Measurements from ENCODE around the gene FERD3L. TPM values are rescaled to one million over a fixed set of nuclear protein-coding genes. Genes with fewer than 3 reads are reported as not detected.

FERD3L gene
- total and polyA plus RNA-seq, 2 of the 8 experiments (the other 6 are each of a cell fraction or from before 2014, with no cell fraction given) = not detected

DNA sequence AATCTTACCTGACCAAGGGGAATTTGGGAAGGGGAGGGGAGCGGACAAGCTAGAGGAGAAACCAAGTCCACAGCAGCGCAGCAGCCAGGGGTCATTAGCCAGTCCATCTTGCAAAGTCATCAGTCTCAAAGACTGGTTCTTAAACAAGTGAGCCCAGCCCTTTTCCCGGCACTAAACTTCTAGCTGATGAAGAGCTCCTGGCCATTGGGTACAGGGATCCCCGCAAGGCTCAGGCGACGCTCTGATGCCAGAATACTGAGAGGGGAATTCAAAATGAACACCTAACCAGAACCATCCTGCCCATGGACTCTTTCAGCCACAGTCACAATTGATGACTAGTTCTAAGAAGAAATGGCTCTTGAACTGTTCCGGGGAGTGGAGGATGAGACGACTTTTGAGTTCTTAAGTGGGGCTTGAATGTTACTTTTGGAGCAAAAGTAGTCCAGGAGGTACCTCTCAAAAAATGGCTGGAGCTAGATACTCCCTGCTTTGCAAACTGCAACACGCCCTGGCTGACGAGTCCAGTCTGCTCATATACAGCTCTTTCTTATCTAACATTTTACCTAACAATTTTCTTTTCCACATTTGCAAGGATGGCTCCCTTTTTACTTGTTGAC lies 25.2 kb downstream of the FERD3L start:
- no peaks in the 10 kb centered on the region for H3K9me3 ChIP-seq (ENCODE audit: insufficient read depth in 2 of 2, low read depth in 1 of 2, low read length in 1 of 2)
- no peak overlapping the region for H3K18ac ChIP-seq (ENCODE audit: extremely low read depth, low read length)
- no peak overlapping the region for H2BK15ac ChIP-seq (ENCODE audit: low read length)
- H2BK20ac ChIP-seq (ENCODE audit: low read length) = no peak overlapping the region
- H3K23ac ChIP-seq (ENCODE audit: insufficient read length) = no peak overlapping the region
- H3K14ac ChIP-seq (ENCODE audit: insufficient read length) = no peak overlapping the region
- H3K4me1 ChIP-seq (replicated peaks in 1 of 4; ENCODE audit: control insufficient read depth in 3 of 4, insufficient read depth in 4 of 4, low read length in 3 of 4) = peaks cover 5 to 17% (median 14%) of the 10 kb centered on the region in 4 experiments
- 9% methylated on average over 10 of the region's 10 CpGs; no CpG with 5 or more reads in 1 of the 2 experiments for WGBS, 2 experiments (ENCODE audit: extremely low coverage in 1 of 2, insufficient coverage in 1 of 2, insufficient read length in 1 of 2, insufficient replicate concordance in 2 of 2, low coverage in 1 of 2, low lambda C conversion rate in 2 of 2, missing lambda C conversion rate in 1 of 2)
- H2BK5ac ChIP-seq (ENCODE audit: low read depth, low read length) = no peak overlapping the region
- H2BK12ac ChIP-seq (ENCODE audit: low read depth, low read length) = no peak overlapping the region
- H4K20me1 ChIP-seq (replicated peaks in 1 of 2; ENCODE audit: control insufficient read depth in 1 of 2, insufficient read depth in 2 of 2, low read length in 2 of 2) = peaks cover 0 to 7% of the 10 kb centered on the region in 2 experiments
- H3K79me2 ChIP-seq (ENCODE audit: control insufficient read depth in 1 of 2, insufficient read depth in 2 of 2, low read length in 2 of 2) = no peaks in the 10 kb centered on the region
- peaks cover 15% of the 10 kb centered on the region; the same call in 1 of the 2 replicates for H3K23me2 ChIP-seq (ENCODE audit: low read depth, low read length)
- no peak overlapping the region for H2BK120ac ChIP-seq (replicated peaks; ENCODE audit: low read depth, low read length)
- no peak overlapping the region for H3K56ac ChIP-seq (replicated peaks; ENCODE audit: insufficient read length, low read depth, low read length)
- H2AK5ac ChIP-seq (ENCODE audit: low read depth, low read length) = no peak overlapping the region
- TF ChIP-seq MAFK (IDR thresholded peaks at IDR 0.05; ENCODE audit: low read depth, low read length) (0 out of 2 replicates have a peak, but pooled peaks have one; percentile 25), GABPA (IDR thresholded peaks at IDR 0.05; ENCODE audit: borderline replicate concordance, insufficient read depth, low read length) (no peak), RNF2 (IDR thresholded peaks at IDR 0.05; ENCODE audit: borderline replicate concordance, low read depth, low read length, missing control alignments, poor library complexity, severe bottlenecking) (peak; percentile 87), KDM1A (IDR thresholded peaks at IDR 0.05; ENCODE audit: borderline replicate concordance, low read length) (no peak), SUZ12 (IDR thresholded peaks at IDR 0.05; ENCODE audit: low read length) (peak; percentile 64), EZH2 (IDR thresholded peaks at IDR 0.05; ENCODE audit: low read depth, low read length, severe bottlenecking) (peak; percentile 58)
- TF ChIP-seq, protein P1, sequence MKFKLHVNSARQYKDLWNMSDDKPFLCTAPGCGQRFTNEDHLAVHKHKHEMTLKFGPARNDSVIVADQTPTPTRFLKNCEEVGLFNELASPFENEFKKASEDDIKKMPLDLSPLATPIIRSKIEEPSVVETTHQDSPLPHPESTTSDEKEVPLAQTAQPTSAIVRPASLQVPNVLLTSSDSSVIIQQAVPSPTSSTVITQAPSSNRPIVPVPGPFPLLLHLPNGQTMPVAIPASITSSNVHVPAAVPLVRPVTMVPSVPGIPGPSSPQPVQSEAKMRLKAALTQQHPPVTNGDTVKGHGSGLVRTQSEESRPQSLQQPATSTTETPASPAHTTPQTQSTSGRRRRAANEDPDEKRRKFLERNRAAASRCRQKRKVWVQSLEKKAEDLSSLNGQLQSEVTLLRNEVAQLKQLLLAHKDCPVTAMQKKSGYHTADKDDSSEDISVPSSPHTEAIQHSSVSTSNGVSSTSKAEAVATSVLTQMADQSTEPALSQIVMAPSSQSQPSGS (IDR thresholded peaks at IDR 0.05; ENCODE audit: low read length) = no peak
- CTCF ChIA-PET (ENCODE audit: partially characterized antibody) = interaction anchor here (0.6 to 8.2 kb wide), 10 partner anchors 11 to 338 kb away, joined by 3 to 72 read pairs (median 6); partner anchors contain the start of gene FERD3L
- H3K27ac ChIP-seq (ENCODE audit: low read depth, low read length) = no peak overlapping the region
- H3K4ac ChIP-seq (replicated peaks; ENCODE audit: insufficient read length, low read depth, low read length) = no peak overlapping the region
- H4K5ac ChIP-seq (ENCODE audit: insufficient read length, low read depth, low read length) = no peak overlapping the region
- peaks cover 45 to 67% (median 59%) of the 10 kb centered on the region in 4 experiments for H3K27me3 ChIP-seq (replicated peaks in 1 of 4; ENCODE audit: control insufficient read depth in 3 of 4, extremely low read depth in 1 of 4, insufficient read depth in 3 of 4, low read length in 3 of 4)
- no peaks in the 10 kb centered on the region for H3K36me3 ChIP-seq (ENCODE audit: control insufficient read depth in 2 of 4, insufficient read depth in 4 of 4, low read length in 3 of 4)
- no peak overlapping the region for H2AFZ ChIP-seq (ENCODE audit: low read length)
- no peak overlapping the region for H3K9ac ChIP-seq (replicated peaks in 1 of 4; ENCODE audit: extremely low read depth in 1 of 4, low read depth in 3 of 4, low read length in 3 of 4)
- FAIRE-seq (peak; percentile 55), DNase-seq (ENCODE audit: low read depth in 1 of 2, low spot score in 2 of 2) (no peak)
- no peak overlapping the region for H4K91ac ChIP-seq (replicated peaks; ENCODE audit: insufficient read length, low read length)
- H3K79me1 ChIP-seq (ENCODE audit: low read depth, low read length) = no peaks in the 10 kb centered on the region
- POLR2A ChIA-PET (ENCODE audit: partially characterized antibody) = interaction anchor here (1.5 to 4.9 kb wide), 3 partner anchors 13 to 26 kb away, joined by 5 to 41 read pairs (median 7); partner anchors contain the start of gene FERD3L
- H3K4me3 ChIP-seq (ENCODE audit: extremely low read depth in 1 of 4, insufficient read depth in 2 of 4, low read depth in 3 of 4, low read length in 4 of 4) = peak overlapping the region in 1 of 4 experiments; percentile 69; a peak in 2 of 8 replicates
- peak overlapping the region; percentile 29 to 98; a peak in 3 of 4 replicates for H3K4me2 ChIP-seq (ENCODE audit: insufficient read depth in 1 of 2, low read depth in 2 of 2, low read length in 2 of 2)
- H4K8ac ChIP-seq (ENCODE audit: extremely low read depth, insufficient read depth, low read length) = no peak overlapping the region

Measured in H1 (cell line).